ENCODE data around the gene TTLL7.
A peak's percentile ranks its signal among the peaks of the same experiment; 100 is the strongest.

The TTLL7 gene

DNA sequence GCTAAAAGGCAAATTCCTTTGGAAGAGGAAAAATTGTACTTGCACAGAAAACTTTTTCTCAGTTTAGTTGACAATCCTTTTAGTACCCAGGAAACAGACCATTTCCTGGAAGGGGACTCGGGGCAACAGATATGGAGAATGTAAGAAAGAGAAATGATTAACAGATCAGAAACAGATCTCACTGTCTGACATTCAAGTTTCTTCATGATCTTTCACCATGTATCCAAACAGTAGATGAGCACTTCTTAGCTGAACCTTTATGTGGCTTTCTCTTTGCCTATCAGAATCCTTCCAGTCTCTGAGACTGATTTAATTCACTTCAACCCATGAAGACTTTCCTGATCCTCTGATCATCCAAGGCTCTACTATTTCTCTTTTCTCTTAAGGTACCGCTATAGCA lies 2.7 kb downstream of the TTLL7 start:
- H3K79me2 ChIP-seq (ENCODE audit: low read length): peaks cover 38% of the 10 kb centered on the region
- no peak for DNase-seq

DNA sequence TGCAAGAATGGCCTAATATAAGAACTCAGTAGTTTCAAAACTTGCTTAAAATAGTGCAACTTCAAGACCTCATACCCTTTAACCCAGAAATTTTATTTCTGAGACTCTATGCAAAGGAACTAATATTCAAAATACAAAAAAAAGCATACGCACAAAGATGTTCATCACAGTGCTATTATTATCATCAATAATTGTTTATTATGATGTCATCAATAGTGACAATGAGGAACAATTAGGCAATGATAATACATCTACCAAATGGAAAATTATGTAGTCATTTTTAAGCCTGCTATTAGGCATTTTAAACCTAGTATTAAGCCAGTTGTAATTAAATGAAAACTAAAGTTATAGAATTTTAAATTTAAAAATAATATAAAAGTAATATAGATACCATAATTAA lies 3.3 kb downstream of the TTLL7 start:
- no peak overlapping the region for H3K9ac ChIP-seq (ENCODE audit: low read length)
- H3K4me2 ChIP-seq (ENCODE audit: low read depth, low read length): peak overlapping the region; percentile 41; the same call in 1 of the 2 replicates
- no peak overlapping the region for H3K4me3 ChIP-seq (ENCODE audit: low read length)
- no peak overlapping the region for H3K27ac ChIP-seq (ENCODE audit: low read length)
- H3K9me3 ChIP-seq (replicated peaks; ENCODE audit: insufficient read depth, low read length): no peaks in the 10 kb centered on the region
- H3K27me3 ChIP-seq (replicated peaks; ENCODE audit: insufficient read depth, low read length): no peaks in the 10 kb centered on the region
- no peaks in the 10 kb centered on the region for H3K9me2 ChIP-seq (replicated peaks; ENCODE audit: insufficient read depth, low read length)
- H3F3A ChIP-seq (ENCODE audit: insufficient read depth, low read length): no peaks in the 10 kb centered on the region
- H3K4me1 ChIP-seq (ENCODE audit: low read length): peaks cover 30% of the 10 kb centered on the region; the same call in 1 of the 2 replicates
- no peak for TF ChIP-seq EZH2phosphoT487 (IDR thresholded peaks at IDR 0.05; ENCODE audit: low read length)
- no peak for TF ChIP-seq EZH2 (optimal IDR thresholded peaks at IDR 0.05; ENCODE audit: low read depth, low read length)
- TF ChIP-seq, protein P1, sequence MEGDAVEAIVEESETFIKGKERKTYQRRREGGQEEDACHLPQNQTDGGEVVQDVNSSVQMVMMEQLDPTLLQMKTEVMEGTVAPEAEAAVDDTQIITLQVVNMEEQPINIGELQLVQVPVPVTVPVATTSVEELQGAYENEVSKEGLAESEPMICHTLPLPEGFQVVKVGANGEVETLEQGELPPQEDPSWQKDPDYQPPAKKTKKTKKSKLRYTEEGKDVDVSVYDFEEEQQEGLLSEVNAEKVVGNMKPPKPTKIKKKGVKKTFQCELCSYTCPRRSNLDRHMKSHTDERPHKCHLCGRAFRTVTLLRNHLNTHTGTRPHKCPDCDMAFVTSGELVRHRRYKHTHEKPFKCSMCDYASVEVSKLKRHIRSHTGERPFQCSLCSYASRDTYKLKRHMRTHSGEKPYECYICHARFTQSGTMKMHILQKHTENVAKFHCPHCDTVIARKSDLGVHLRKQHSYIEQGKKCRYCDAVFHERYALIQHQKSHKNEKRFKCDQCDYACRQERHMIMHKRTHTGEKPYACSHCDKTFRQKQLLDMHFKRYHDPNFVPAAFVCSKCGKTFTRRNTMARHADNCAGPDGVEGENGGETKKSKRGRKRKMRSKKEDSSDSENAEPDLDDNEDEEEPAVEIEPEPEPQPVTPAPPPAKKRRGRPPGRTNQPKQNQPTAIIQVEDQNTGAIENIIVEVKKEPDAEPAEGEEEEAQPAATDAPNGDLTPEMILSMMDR (IDR thresholded peaks at IDR 0.05; ENCODE audit: low read length): no peak
- no peak overlapping the region for H2AFZ ChIP-seq (ENCODE audit: low read length)
- DNase-seq: no peak
- H4K20me1 ChIP-seq (ENCODE audit: insufficient read depth, low read length): no peaks in the 10 kb centered on the region
- no peaks in the 10 kb centered on the region for H3K36me3 ChIP-seq (replicated peaks; ENCODE audit: insufficient read depth, low read length)
- H3K79me2 ChIP-seq (ENCODE audit: low read length): peaks cover 43% of the 10 kb centered on the region

More for the DNA sequence above, 2.7 kb downstream of the TTLL7 start:
- Histone ChIP-seq H3K4me2 (ENCODE audit: low read depth, low read length) (peak overlapping the region; percentile 2; the same call in 1 of the 2 replicates), H3K36me3 (replicated peaks; ENCODE audit: insufficient read depth, low read length) (no peaks in the 10 kb centered on the region), H3K9me3 (replicated peaks; ENCODE audit: insufficient read depth, low read length) (no peaks in the 10 kb centered on the region), H4K20me1 (ENCODE audit: insufficient read depth, low read length) (no peaks in the 10 kb centered on the region), H2AFZ (ENCODE audit: low read length) (no peak overlapping the region), H3K4me1 (ENCODE audit: low read length) (peaks cover 33% of the 10 kb centered on the region; the same call in 1 of the 2 replicates), H3K27me3 (replicated peaks; ENCODE audit: insufficient read depth, low read length) (no peaks in the 10 kb centered on the region), H3K9ac (ENCODE audit: low read length) (no peak overlapping the region), H3K9me2 (replicated peaks; ENCODE audit: insufficient read depth, low read length) (no peaks in the 10 kb centered on the region), H3F3A (ENCODE audit: insufficient read depth, low read length) (no peaks in the 10 kb centered on the region), H3K27ac (ENCODE audit: low read length) (no peak overlapping the region; the same call in 1 of the 2 replicates), H3K4me3 (ENCODE audit: low read length) (no peak overlapping the region)
- no peak for TF ChIP-seq EZH2phosphoT487 (IDR thresholded peaks at IDR 0.05; ENCODE audit: low read length)
- no peak for TF ChIP-seq EZH2 (optimal IDR thresholded peaks at IDR 0.05; ENCODE audit: low read depth, low read length)
- TF ChIP-seq, protein P1 (IDR thresholded peaks at IDR 0.05; ENCODE audit: low read length): no peak

DNA sequence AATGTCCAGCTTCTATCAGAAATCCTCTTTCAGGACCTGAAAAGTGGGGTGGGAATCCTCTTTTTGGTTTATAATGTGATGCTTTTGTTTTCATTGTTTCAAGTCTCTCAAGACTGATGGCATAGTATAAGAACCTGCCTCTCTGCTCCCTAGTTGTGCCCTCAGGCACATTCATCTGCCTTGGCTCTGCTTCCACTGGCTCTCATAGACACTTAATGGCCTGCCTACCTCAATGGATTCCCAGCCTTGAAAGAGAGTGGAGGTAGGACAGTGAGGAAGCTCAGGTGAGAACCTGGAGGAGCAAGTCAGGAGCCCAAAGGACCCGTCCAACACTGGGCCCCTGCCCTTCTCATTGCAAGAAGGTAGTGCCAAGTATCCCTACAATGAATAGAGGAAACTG lies 4.8 kb downstream of the TTLL7 start:
- Histone ChIP-seq H2AFZ (ENCODE audit: low read length) (no peak overlapping the region), H3K27ac (ENCODE audit: low read length) (no peak overlapping the region), H3K9me2 (replicated peaks; ENCODE audit: insufficient read depth, low read length) (no peaks in the 10 kb centered on the region)

More for the DNA sequence above, 4.8 kb downstream of the TTLL7 start:
- Histone ChIP-seq H4K20me1 (ENCODE audit: insufficient read depth, low read length) (no peaks in the 10 kb centered on the region), H3F3A (ENCODE audit: insufficient read depth, low read length) (no peaks in the 10 kb centered on the region), H3K4me2 (ENCODE audit: low read depth, low read length) (no peak overlapping the region), H3K4me3 (ENCODE audit: low read length) (no peak overlapping the region), H3K9ac (ENCODE audit: low read length) (no peak overlapping the region), H3K36me3 (replicated peaks; ENCODE audit: insufficient read depth, low read length) (no peaks in the 10 kb centered on the region), H3K9me3 (replicated peaks; ENCODE audit: insufficient read depth, low read length) (no peaks in the 10 kb centered on the region), H3K27me3 (replicated peaks; ENCODE audit: insufficient read depth, low read length) (no peaks in the 10 kb centered on the region), H3K4me1 (ENCODE audit: low read length) (peaks cover 25% of the 10 kb centered on the region; the same call in 1 of the 2 replicates), H3K79me2 (ENCODE audit: low read length) (peaks cover 46% of the 10 kb centered on the region)
- TF ChIP-seq EZH2phosphoT487 (IDR thresholded peaks at IDR 0.05; ENCODE audit: low read length) (no peak), EZH2 (optimal IDR thresholded peaks at IDR 0.05; ENCODE audit: low read depth, low read length) (no peak)
- TF ChIP-seq, protein P1 (IDR thresholded peaks at IDR 0.05; ENCODE audit: low read length): no peak
- DNase-seq: no peak
